GM18505 (cell line): ENCODE data around the gene TADA2A.

Experiments used
- ATAC-seq: cut with Tn5 transposase; IDR thresholded peaks from one replicate; pipeline ENCODE4 v1.9.1; 2021; ENCODE audit not compliant: unreplicated experiment
- POLR2A ChIP-seq: IDR thresholded peaks from 4 replicates; pipeline ENCODE4 v1.6.1; 2011; ENCODE audit warnings: borderline replicate concordance; ENCODE audit not compliant: insufficient read depth, insufficient read length; ENCODE audit errors: extremely low read depth

Gene TADA2A, protein sequence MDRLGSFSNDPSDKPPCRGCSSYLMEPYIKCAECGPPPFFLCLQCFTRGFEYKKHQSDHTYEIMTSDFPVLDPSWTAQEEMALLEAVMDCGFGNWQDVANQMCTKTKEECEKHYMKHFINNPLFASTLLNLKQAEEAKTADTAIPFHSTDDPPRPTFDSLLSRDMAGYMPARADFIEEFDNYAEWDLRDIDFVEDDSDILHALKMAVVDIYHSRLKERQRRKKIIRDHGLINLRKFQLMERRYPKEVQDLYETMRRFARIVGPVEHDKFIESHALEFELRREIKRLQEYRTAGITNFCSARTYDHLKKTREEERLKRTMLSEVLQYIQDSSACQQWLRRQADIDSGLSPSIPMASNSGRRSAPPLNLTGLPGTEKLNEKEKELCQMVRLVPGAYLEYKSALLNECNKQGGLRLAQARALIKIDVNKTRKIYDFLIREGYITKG

DNA sequence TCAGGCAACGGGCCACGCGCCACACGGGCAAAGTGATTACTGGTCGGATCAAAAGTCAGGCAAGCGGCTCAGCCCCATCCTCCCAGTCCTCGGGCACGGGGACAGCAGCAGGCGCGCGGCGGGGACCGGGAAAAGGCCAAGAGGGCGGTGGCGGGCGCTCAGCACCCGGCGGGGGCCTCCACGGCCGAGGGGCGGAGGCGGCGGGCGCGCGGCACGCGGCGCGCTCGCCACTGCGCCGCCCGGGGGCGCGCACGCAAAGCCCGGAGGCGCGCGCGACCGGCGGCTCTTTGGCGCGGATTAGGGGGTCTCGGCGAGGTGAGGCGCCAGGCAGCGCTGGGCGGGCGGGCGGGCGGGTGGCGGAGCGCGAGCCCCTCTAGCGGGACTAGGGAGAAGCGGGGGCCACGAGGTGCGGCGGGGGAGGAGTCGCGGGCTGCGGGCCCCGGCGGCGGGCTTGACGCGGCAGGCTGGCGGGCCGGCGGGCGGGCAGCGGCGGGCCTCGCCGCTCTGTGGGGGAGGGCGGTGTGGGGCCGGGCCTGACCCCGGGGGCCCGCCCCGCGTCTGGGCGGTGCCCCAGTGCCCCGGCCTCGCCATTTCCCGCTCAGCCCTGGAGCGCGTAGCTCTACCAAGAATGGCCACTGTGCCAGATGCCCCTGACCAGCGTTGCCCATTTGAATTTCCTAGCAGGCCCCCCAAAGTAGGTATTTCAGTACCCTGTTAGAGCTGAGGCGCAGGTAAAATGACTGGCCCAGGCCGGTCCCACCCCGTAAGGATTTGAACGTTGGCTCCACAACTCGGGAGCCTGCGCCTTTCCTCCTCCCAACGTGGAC lies at the start of gene TADA2A, which contains the start of gene ACACA:
Gene TADA2A, plus strand, starts transcription at position 252 of the 827 bp plus-strand sequence. CDS start 4,480 bp downstream, outside the sequence.
Gene ACACA, minus strand, starts transcription at position 202 of the 827 bp plus-strand sequence. CDS start 537 bp downstream, outside the sequence.
- peak; percentile 58 for ATAC-seq
- peak; percentile 80 for TF ChIP-seq POLR2A

DNA sequence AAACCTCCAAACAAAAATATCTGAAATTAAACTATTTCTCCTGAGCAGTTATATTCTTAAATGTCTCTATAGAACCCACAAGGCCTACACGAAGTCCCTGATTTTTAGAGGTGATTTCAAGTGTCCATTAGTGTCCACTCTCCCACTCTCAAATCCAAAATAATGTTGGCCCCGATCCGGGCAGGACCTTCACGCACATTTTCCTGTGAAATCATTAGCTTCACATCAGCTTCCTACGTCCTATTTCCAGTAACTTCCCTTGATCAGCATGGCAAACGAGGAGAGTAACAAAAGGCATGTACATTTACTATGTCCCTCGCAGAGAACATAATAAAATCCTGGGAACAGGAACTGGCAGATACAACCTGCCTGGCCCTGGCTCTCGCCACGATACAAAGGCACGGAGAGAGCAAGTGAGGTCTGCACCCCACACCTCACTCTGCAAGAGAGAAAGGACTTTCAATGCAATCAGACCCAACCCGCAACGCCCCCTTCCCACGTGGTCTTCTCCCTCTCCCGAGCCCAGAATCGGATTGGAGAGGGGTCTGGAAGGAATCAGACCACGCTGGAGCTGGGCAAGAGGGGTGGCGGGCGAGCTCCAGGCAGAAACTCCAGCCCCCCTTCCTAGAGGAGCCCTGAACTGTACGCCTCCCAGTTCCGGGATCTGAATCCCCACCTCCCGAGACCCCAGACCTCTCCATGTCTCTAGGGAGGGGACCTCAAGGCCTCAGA lies 48.4 kb upstream of the TADA2A start:
- no peak for TF ChIP-seq POLR2A
- ATAC-seq: peak; percentile 12

DNA sequence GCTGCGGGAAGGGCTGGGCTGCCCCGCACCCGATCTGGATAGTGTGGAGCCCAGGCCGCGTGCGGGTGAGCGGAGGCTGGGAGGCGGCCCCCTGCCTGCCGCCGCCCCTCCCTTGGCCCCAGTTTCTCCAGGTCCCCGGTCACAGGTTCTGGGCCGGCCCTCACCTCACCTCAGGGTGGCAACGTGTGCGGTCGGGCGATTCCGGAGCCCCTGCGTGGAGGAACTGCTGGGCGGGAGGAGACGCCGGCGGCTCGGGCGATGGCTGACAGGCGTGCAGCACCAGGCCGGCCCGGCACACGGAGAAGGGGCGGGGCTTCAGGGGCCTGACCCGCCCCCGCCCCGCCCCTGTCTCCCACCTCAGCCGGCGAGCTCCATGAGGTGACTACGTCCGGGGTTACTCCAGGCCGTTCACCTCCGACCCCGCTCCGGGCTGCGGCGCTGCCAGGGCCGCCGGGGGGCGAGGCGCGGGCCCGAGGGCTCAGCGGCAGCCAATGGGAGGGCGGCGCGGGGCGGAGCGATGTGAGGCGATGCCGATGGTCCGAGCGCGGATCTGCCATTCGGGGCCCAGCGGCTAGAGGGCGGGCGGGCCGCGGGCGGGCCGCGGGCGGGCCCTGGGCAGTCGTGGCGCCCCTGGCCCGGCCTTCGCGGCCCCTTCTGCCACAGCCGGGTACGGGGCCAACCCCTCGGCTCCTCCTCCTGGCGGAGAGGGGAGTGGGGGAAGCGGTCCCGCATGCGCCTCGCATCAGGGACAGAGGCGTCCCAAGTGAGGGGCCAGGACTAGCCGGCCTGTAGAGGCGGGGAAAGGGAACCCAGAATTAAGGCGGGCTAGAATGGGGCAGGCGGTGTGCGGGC lies 47.6 kb upstream of the TADA2A start:
- ATAC-seq: peak; percentile 83
- TF ChIP-seq POLR2A: no peak

GRCh38 chr17:37359682-37360188 lies 47.0 kb upstream of the TADA2A start:
- no peak for ATAC-seq

GRCh38 chr17:37360632-37361031 lies 46.1 kb upstream of the TADA2A start:
- ATAC-seq: no peak
- TF ChIP-seq POLR2A: no peak

More at GRCh38 chr17:37359682-37360188, 47.0 kb upstream of the TADA2A start:
- TF ChIP-seq POLR2A: no peak

DNA sequence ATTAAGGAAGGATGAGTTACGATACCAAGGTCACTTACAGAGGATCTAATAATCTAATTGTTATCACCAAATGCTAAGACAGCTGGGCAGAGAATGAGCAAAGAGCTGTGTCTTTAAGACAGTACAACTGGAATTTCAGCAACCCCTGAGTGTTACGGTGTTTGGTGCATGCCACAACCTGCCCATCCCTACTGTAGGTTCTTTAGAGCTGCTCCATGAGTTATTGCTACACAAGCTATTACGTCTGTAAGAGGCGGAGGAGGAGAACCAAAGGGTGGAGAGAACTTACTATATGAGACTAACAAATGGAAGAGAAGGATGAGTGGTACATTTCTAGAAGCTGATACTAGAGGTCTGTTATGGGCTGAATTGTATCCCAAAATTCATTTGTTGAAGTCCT lies 45.1 kb upstream of the TADA2A start:
- TF ChIP-seq POLR2A: no peak
- no peak for ATAC-seq

DNA sequence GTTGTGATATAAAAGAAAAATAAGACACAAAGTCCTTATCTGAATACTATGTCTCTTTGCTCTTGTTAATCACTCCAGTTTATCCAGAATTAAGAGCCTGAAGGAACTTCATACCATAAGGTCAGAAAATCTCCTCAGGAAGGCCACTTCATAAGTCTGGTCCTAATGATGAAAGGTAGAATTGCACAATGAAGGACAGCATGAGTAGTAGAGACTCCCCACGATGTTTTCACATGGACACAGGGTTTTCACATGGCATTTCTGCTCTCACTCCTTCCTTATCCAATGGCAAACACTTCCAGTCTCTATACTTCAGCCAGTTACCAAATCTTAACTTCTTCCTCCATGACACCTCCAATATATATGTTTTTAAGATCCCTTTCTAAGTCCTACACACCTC lies 41.1 kb upstream of the TADA2A start:
- no peak for ATAC-seq
- TF ChIP-seq POLR2A: no peak

GRCh38 chr17:37368577-37368976 lies 38.1 kb upstream of the TADA2A start:
- TF ChIP-seq POLR2A: no peak
- no peak for ATAC-seq

- no peak for TF ChIP-seq POLR2A
- ATAC-seq: no peak
Measured at GRCh38 chr17:37373530-37374159, 33.0 kb upstream of the TADA2A start.

DNA sequence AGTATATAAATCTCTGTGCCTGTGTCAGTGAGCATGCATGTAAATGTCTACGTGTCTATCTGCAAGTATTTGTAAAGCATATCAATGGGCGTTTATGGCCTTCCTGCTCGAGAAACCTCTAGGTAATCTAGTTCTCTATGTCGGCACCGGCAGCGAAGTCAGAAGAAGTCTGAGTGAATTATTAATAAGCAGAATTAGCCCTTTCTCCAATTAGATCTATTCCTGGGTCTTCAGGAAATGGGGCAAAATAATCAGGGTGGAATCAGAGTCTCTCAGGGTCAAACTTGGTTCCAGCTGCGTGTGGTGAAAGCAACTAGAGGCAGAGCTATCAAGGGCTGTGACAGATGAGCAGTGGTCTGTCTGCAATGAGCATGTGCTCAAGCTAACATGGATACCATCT lies 31.0 kb upstream of the TADA2A start, which contains the start of gene C17orf78:
Gene C17orf78, plus strand, starts transcription at position 280 of the 400 bp plus-strand sequence. Its CDS starts 108 bp downstream, at position 388.
- no peak for ATAC-seq
- TF ChIP-seq POLR2A: no peak

- no peak for TF ChIP-seq POLR2A
- ATAC-seq: no peak
Measured at GRCh38 chr17:37382056-37382455, 24.6 kb upstream of the TADA2A start.
